Fibroblast of the aortic adventitia (primary cell): ENCODE results near the gene RPL11. TPM values are rescaled to one million over a fixed set of nuclear protein-coding genes. Genes with fewer than 3 reads are reported as not detected.

ENCODE experiments used
- DNase-seq: peaks from one replicate; pipeline ENCODE4 v3.0.0-alpha.2; 2010; ENCODE audit warnings: low read depth
- H3K4me3 ChIP-seq: 2 replicates; pipeline ENCODE4 v1.5.1; 2011; ENCODE audit warnings: low read depth, mild to moderate bottlenecking, control low read depth, low read length, moderate library complexity
- total RNA-seq: library from RNA; depleted of rRNA; stranded (reverse); fragments of >200 nt; gene quantifications from 2 replicates; pipeline ENCODE4 v1.2.3, GENCODE V29; 2012; ENCODE audit warnings: low replicate concordance
- TF ChIP-seq, protein P1 (sequence below): IDR thresholded peaks from 2 replicates; pipeline ENCODE4 v1.5.1; 2011; ENCODE audit warnings: mild to moderate bottlenecking, low read length, control low read depth, inconsistent platforms; ENCODE audit not compliant: insufficient read depth

RPL11 gene
- total RNA-seq, 1 donor = 1,073 TPM

DNA sequence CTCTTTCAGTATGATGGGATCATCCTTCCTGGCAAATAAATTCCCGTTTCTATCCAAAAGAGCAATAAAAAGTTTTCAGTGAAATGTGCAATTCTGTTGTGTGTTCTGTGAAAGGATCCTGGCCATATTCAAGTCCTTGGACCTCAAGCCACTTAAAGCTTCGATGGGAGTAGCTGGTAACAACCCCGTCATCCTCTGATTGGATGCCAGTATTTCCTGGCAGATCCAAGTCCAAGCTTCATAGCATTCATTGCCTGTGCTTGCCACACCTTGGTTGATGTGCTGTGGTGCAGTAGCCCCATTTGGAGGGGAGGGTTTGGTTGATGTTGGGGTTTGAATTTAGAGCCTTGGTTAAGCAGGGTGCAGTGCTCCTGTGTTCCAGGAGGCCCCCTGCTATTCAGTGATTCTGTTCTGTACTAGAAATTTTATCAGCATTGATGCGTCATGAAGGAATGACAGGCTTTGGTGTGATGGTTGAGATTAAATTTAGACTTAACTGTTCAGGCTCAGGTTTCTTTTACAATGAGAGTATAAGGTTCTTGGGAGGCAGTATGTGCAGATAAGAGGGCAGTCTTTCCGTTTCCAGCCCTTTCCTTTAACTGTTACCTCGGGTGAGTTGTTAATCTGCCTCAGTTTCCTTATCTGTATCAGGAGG, 4.9 kb downstream of the RPL11 start:
- TF ChIP-seq, protein P1, sequence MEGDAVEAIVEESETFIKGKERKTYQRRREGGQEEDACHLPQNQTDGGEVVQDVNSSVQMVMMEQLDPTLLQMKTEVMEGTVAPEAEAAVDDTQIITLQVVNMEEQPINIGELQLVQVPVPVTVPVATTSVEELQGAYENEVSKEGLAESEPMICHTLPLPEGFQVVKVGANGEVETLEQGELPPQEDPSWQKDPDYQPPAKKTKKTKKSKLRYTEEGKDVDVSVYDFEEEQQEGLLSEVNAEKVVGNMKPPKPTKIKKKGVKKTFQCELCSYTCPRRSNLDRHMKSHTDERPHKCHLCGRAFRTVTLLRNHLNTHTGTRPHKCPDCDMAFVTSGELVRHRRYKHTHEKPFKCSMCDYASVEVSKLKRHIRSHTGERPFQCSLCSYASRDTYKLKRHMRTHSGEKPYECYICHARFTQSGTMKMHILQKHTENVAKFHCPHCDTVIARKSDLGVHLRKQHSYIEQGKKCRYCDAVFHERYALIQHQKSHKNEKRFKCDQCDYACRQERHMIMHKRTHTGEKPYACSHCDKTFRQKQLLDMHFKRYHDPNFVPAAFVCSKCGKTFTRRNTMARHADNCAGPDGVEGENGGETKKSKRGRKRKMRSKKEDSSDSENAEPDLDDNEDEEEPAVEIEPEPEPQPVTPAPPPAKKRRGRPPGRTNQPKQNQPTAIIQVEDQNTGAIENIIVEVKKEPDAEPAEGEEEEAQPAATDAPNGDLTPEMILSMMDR = no peak
- DNase-seq = peak; percentile 43
- H3K4me3 ChIP-seq = no peak overlapping the region

DNA sequence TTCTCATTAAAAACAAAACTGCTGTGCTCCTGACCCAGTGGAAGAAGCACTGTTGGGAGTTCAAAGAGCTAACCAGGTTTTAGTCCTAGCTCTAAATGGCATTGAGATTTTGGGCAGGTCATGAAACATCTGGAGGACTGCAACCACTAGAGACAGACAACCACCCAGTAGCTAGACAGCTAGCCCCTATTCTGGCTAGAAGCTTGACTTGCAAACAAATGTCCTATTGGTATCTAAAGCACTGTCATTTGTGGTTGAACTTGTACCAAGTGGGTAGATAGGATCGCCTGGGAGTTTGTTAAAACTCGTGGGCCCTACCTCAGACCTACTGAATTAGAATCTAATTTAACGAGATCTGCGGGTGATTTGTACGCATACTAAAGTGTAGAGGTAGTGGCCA, 6.9 kb downstream of the RPL11 start:
- no peak for DNase-seq
- TF ChIP-seq, protein P1 = no peak
- H3K4me3 ChIP-seq = no peak overlapping the region

DNA sequence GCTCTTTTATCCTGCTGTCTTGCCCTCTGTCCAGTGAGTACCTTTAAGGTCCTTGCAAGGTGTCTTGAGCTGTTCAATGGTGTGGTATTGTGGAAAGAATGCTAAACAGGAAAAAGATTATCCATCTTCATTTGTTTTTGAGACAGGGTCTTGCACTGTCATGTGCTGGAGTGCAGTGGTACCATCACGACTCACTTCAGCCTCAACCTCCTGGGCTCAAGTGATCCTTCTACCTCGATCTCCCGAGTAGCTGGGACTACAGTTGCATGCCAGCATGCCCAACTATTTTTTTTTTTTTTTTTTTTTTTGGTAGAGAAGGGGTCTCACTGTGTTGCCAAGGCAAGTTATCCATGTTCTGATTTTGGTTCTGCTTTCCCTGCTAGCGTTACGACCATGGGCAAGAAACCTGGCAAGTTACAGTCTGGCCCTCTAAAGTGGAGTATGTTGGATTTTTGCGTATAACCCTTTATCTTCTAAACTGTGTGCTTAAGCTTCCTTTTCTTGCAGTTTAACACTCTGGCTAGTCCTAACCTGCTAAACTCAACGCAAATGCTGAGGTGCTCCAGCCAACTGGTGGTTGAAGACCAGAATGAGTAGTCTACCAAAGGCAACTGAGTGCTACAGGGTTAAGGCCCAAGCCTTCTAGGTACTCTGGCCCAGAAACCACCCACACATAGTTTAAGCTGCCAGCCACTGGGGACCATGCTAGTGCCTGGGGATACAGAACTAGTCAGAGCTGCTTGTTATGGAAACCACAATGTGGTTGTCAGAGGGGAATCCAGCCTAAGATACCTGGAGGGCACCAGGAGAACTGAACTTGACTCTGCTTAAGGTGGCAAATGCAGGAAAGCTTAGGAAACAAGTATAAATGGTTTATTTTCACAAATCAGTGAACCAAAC, 7.9 kb downstream of the RPL11 start:
- no peak overlapping the region for H3K4me3 ChIP-seq
- no peak for DNase-seq
- TF ChIP-seq, protein P1 = no peak

DNA sequence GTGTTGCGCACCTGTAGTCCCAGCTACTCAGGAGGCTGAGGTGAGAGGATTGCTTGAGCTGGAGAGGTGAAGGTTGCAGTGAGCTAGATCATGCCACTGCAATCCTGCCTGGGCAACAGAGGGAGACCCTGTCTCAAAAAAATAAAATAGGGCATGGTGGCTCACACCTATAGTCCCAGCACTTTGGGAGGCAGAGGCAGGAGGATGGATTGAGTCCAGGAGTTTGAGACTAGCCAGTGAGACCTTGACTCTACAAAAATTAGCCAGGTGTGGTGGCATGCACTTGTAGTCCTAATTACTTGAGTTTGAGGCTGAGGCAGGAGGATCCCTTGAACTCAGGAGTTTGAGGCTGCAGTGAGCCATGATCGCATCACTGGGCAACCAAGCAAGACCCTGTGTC, 9.7 kb downstream of the RPL11 start:
- TF ChIP-seq, protein P1 = no peak
- DNase-seq = no peak

DNA sequence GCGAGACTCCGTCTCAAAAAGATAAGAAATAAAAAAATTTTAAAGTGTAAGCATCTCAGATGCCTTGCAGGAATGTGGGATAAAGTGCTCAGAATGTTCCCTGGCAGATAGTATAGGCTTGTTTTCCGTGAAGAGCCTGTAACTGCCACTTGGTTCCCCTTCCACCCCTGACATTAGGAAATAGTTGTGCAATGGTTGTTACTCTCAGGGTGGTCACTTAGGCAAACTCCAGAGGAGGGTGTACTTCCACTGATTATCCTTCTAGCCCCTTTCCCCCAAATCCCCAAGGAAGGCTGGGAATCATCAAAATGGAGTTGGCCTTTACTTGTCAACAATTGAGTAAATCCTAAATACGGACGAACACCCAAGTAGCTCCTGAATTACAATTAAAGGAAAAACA, 10.4 kb downstream of the RPL11 start:
- H3K4me3 ChIP-seq = no peak overlapping the region
- TF ChIP-seq, protein P1 = no peak
- DNase-seq = no peak

More for the DNA sequence above, 9.7 kb downstream of the RPL11 start:
- H3K4me3 ChIP-seq = no peak overlapping the region

DNA sequence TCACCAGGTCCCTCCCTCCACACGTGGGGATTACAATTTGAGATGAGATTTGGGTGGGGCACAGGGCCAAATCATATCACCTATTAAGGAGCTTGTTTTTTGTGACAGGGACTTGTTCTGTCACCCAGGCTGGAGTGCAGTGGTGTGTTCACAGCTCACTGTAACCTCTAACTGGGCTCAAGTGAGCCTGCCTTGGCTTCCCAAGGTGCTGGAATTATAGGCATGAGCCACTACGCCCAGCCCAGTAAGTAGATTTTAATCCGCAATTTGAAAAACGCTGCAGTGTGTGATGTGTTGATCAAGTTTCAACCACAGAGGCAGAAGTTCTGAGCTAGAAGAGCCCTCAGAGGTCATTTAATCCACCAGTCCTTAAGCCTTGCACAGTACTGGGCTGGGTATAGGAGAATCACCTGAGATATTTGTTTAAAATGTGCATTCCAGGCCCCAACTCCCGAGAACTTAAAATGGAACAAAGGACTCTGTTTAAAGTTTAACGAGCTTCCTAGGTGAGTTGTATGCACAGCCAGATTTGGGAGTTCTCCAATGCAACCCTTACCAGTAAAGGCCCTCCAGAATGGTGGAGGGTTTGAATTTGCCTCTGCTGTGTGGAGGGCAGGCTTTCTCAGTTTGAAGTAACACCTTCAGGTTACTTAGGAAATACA, 13.4 kb downstream of the RPL11 start:
- DNase-seq = no peak
- H3K4me3 ChIP-seq = no peak overlapping the region
- TF ChIP-seq, protein P1 = no peak
